ENCODE data around the gene LZIC. TPM values are rescaled to one million over a fixed set of nuclear protein-coding genes. Genes with fewer than 3 reads are reported as not detected.

LZIC gene
- total and polyA plus RNA-seq, 2 of the 13 experiments (the other 11 are each of a cell fraction or from before 2014, with no cell fraction given): 25.2 to 71.8 TPM

DNA sequence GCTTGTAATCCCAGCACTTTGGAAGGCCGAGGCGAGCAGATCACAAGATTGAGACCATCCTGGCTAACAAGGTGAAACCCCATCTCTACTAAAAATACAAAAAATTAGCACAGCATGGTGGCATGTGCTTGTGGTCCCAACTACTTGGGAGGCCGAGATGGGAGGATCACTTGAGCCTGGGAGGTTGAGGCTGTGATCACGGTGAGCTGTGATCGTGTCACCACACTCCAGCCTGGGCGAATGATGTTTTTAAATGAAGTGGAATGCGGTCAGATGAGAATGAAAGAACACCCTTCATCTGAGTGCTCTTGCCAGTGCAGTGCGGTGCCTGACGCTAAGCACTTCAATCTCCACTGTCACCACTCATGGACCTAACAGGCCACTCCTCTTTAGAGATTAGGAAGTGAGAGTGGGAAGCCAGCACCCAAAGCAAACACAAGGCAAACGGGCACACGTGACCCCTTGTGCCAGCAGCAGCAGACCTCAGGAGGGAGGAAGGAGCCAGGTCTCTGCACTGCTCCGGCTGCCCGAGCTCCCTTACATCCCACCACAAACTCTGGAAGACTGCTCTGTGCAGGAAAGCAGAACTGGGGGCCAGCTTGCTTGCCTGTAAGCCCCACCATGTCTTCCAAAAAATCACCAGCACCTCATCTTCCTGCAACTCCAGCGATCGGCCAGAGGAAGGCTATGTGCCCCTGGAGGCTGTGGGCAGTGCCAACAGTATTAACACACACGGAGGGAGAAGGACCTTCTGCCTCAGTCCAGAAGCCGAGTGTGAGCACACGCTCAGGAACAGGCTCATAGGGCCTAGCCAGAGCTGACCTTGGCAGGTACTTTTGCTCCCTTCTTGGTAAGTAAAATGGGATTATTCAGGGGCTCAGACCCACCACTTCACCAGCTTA lies 42.8 kb downstream of the LZIC start (continued):
- TF ChIP-seq, protein P1, sequence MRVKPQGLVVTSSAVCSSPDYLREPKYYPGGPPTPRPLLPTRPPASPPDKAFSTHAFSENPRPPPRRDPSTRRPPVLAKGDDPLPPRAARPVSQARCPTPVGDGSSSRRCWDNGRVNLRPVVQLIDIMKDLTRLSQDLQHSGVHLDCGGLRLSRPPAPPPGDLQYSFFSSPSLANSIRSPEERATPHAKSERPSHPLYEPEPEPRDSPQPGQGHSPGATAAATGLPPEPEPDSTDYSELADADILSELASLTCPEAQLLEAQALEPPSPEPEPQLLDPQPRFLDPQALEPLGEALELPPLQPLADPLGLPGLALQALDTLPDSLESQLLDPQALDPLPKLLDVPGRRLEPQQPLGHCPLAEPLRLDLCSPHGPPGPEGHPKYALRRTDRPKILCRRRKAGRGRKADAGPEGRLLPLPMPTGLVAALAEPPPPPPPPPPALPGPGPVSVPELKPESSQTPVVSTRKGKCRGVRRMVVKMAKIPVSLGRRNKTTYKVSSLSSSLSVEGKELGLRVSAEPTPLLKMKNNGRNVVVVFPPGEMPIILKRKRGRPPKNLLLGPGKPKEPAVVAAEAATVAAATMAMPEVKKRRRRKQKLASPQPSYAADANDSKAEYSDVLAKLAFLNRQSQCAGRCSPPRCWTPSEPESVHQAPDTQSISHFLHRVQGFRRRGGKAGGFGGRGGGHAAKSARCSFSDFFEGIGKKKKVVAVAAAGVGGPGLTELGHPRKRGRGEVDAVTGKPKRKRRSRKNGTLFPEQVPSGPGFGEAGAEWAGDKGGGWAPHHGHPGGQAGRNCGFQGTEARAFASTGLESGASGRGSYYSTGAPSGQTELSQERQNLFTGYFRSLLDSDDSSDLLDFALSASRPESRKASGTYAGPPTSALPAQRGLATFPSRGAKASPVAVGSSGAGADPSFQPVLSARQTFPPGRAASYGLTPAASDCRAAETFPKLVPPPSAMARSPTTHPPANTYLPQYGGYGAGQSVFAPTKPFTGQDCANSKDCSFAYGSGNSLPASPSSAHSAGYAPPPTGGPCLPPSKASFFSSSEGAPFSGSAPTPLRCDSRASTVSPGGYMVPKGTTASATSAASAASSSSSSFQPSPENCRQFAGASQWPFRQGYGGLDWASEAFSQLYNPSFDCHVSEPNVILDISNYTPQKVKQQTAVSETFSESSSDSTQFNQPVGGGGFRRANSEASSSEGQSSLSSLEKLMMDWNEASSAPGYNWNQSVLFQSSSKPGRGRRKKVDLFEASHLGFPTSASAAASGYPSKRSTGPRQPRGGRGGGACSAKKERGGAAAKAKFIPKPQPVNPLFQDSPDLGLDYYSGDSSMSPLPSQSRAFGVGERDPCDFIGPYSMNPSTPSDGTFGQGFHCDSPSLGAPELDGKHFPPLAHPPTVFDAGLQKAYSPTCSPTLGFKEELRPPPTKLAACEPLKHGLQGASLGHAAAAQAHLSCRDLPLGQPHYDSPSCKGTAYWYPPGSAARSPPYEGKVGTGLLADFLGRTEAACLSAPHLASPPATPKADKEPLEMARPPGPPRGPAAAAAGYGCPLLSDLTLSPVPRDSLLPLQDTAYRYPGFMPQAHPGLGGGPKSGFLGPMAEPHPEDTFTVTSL (CRISPR knock-in tag; IDR thresholded peaks at IDR 0.05; ENCODE audit: borderline replicate concordance): no peak
- TF ChIP-seq, protein P2, sequence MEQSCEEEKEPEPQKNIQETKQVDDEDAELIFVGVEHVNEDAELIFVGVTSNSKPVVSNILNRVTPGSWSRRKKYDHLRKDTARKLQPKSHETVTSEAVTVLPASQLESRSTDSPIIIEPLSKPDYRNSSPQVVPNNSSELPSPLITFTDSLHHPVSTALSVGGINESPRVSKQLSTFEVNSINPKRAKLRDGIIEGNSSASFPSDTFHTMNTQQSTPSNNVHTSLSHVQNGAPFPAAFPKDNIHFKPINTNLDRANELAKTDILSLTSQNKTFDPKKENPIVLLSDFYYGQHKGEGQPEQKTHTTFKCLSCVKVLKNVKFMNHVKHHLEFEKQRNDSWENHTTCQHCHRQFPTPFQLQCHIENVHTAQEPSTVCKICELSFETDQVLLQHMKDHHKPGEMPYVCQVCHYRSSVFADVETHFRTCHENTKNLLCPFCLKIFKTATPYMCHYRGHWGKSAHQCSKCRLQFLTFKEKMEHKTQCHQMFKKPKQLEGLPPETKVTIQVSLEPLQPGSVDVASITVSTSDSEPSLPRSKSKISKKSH (CRISPR knock-in tag; IDR thresholded peaks at IDR 0.05; ENCODE audit: borderline replicate concordance): no peak
- TF ChIP-seq SMARCE1 (IDR thresholded peaks at IDR 0.05; ENCODE audit: borderline replicate concordance) (no peak), SAP130 (CRISPR knock-in tag; IDR thresholded peaks at IDR 0.05; ENCODE audit: low read depth) (peak; percentile 77), HNRNPLL (IDR thresholded peaks at IDR 0.05; ENCODE audit: low read depth, low read length, poor library complexity, severe bottlenecking) (no peak), ZNF878 (CRISPR knock-in tag; IDR thresholded peaks at IDR 0.05) (no peak), SKI (IDR thresholded peaks at IDR 0.05; ENCODE audit: partially characterized antibody) (no peak)
- TF ChIP-seq, protein P3, sequence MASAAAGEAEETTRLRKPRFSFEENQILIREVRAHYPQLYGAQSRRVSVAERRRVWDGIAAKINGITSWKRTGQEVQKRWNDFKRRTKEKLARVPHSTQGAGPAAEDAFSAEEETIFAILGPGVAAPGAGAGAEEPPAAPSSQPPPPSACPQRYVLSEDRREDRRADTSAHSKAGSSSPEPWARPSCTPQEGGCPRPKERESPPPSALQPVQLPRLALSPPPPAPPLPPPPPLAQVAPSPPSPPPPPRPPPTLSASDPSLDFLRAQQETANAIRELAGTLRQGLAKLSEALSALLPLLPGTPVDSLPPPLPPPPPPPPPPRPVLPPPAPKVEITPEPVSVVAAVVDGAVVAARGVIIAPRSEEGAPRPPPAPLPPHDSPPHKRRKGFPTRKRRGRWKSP (CRISPR knock-in tag; IDR thresholded peaks at IDR 0.05): no peak
- TF ChIP-seq, protein P4, sequence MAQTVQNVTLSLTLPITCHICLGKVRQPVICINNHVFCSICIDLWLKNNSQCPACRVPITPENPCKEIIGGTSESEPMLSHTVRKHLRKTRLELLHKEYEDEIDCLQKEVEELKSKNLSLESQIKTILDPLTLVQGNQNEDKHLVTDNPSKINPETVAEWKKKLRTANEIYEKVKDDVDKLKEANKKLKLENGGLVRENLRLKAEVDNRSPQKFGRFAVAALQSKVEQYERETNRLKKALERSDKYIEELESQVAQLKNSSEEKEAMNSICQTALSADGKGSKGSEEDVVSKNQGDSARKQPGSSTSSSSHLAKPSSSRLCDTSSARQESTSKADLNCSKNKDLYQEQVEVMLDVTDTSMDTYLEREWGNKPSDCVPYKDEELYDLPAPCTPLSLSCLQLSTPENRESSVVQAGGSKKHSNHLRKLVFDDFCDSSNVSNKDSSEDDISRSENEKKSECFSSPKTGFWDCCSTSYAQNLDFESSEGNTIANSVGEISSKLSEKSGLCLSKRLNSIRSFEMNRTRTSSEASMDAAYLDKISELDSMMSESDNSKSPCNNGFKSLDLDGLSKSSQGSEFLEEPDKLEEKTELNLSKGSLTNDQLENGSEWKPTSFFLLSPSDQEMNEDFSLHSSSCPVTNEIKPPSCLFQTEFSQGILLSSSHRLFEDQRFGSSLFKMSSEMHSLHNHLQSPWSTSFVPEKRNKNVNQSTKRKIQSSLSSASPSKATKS (CRISPR knock-in tag; IDR thresholded peaks at IDR 0.05): no peak
- TF ChIP-seq, protein P5, sequence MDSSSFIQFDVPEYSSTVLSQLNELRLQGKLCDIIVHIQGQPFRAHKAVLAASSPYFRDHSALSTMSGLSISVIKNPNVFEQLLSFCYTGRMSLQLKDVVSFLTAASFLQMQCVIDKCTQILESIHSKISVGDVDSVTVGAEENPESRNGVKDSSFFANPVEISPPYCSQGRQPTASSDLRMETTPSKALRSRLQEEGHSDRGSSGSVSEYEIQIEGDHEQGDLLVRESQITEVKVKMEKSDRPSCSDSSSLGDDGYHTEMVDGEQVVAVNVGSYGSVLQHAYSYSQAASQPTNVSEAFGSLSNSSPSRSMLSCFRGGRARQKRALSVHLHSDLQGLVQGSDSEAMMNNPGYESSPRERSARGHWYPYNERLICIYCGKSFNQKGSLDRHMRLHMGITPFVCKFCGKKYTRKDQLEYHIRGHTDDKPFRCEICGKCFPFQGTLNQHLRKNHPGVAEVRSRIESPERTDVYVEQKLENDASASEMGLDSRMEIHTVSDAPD (CRISPR knock-in tag; IDR thresholded peaks at IDR 0.05): no peak
- TF ChIP-seq, protein P6, sequence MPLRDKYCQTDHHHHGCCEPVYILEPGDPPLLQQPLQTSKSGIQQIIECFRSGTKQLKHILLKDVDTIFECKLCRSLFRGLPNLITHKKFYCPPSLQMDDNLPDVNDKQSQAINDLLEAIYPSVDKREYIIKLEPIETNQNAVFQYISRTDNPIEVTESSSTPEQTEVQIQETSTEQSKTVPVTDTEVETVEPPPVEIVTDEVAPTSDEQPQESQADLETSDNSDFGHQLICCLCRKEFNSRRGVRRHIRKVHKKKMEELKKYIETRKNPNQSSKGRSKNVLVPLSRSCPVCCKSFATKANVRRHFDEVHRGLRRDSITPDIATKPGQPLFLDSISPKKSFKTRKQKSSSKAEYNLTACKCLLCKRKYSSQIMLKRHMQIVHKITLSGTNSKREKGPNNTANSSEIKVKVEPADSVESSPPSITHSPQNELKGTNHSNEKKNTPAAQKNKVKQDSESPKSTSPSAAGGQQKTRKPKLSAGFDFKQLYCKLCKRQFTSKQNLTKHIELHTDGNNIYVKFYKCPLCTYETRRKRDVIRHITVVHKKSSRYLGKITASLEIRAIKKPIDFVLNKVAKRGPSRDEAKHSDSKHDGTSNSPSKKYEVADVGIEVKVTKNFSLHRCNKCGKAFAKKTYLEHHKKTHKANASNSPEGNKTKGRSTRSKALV (CRISPR knock-in tag; IDR thresholded peaks at IDR 0.05): no peak
